H1 (cell line): ENCODE results near the gene ADAMTS8. TPM values are rescaled to one million over a fixed set of nuclear protein-coding genes. Genes with fewer than 3 reads are reported as not detected.
"Not testable (repeated sequence)": the region's sequence is repeated elsewhere in the genome, so short reads cannot be mapped to it uniquely, and the experiment has no call there.

Experiments used
- CTCF ChIA-PET: fragments of 300-600 bp; sonication (Branson Sonifier 250); formaldehyde crosslinking; loops from one replicate; lab custom pipeline; 2021; ENCODE audit not compliant: partially characterized antibody; lab: Charles Lee
- POLR2A ChIA-PET: fragments of 300-600 bp; sonication (Branson Sonifier 250); formaldehyde crosslinking; loops from one replicate; lab custom pipeline; 2021; ENCODE audit warnings: inconsistent platforms; ENCODE audit not compliant: partially characterized antibody; lab: Charles Lee
- DNase-seq, 2 experiments: peaks; one replicate each; pipeline versions ENCODE4 v3.0.0 to v3.0.0-alpha.2; 2010 to 2022; ENCODE audit warnings: low spot score in 2 of 2, low read depth in 1 of 2, mixed read lengths in 1 of 2
- FAIRE-seq: peaks from 2 replicates; lab custom pipeline; 2011; peaks lifted over from hg19 to GRCh38; lab: Jason Lieb, UNC
- H2AFZ ChIP-seq: 2 replicates; pipeline ENCODE4 v1.8.1; 2012; ENCODE audit warnings: low read length, inconsistent platforms
- H2AK5ac ChIP-seq: 2 replicates; pipeline ENCODE4 v1.6.1; 2013; ENCODE audit warnings: low read depth, low read length
- H2BK120ac ChIP-seq: replicated peaks from 2 replicates; pipeline ENCODE3; 2013; ENCODE audit warnings: low read depth, low read length, inconsistent platforms
- H2BK12ac ChIP-seq: 2 replicates; pipeline ENCODE4 v1.6.1; 2013; ENCODE audit warnings: low read depth, low read length
- H2BK15ac ChIP-seq: 2 replicates; pipeline ENCODE4 v1.6.1; 2013; ENCODE audit warnings: low read length
- H2BK20ac ChIP-seq: 2 replicates; pipeline ENCODE4 v1.6.1; 2013; ENCODE audit warnings: low read length
- H2BK5ac ChIP-seq: 2 replicates; pipeline ENCODE4 v1.6.1; 2013; ENCODE audit warnings: low read depth, low read length
- H3K14ac ChIP-seq: 2 replicates; pipeline ENCODE4 v1.6.1; 2013; ENCODE audit warnings: inconsistent platforms; ENCODE audit not compliant: insufficient read length
- H3K18ac ChIP-seq: 2 replicates; pipeline ENCODE4 v1.6.1; 2013; ENCODE audit warnings: low read length; ENCODE audit errors: extremely low read depth
- H3K23ac ChIP-seq: 2 replicates; pipeline ENCODE4 v1.6.1; 2013; ENCODE audit warnings: inconsistent platforms; ENCODE audit not compliant: insufficient read length
- H3K23me2 ChIP-seq: 2 replicates; pipeline ENCODE4 v1.6.1; 2013; ENCODE audit warnings: low read depth, low read length
- H3K27ac ChIP-seq: 2 replicates; pipeline ENCODE4 v1.6.1; 2011; ENCODE audit warnings: low read depth, low read length, inconsistent platforms
- H3K27me3 ChIP-seq, 4 experiments: replicated peaks in 1 of 4; 1 replicate in 1 of 4; 2 replicates in 3 of 4; pipeline versions ENCODE4 v1.6.1 to v1.8.1; 2011 to 2013; ENCODE audit warnings: low read length in 3 of 4, mild to moderate bottlenecking in 3 of 4, inconsistent platforms in 2 of 4, mixed read lengths in 2 of 4, moderate library complexity in 1 of 4; ENCODE audit not compliant: control insufficient read depth in 3 of 4, insufficient read depth in 3 of 4; ENCODE audit errors: extremely low read depth in 1 of 4
- H3K36me3 ChIP-seq, 4 experiments: 2 replicates each; pipeline versions ENCODE4 v1.6.1 to v1.8.1; 2011 to 2013; ENCODE audit warnings: mild to moderate bottlenecking in 4 of 4, low read length in 3 of 4, moderate library complexity in 2 of 4, control low read depth in 1 of 4, inconsistent platforms in 1 of 4; ENCODE audit not compliant: insufficient read depth in 4 of 4, control insufficient read depth in 2 of 4
- H3K4ac ChIP-seq: replicated peaks from 2 replicates; pipeline ENCODE3; 2013; ENCODE audit warnings: low read length, low read depth, mixed read lengths, inconsistent platforms; ENCODE audit not compliant: insufficient read length
- H3K4me1 ChIP-seq, 4 experiments: replicated peaks in 1 of 4; 1 replicate in 1 of 4; 2 replicates in 3 of 4; pipeline versions ENCODE4 v1.6.1 to v1.8.1; 2011 to 2013; ENCODE audit warnings: low read length in 3 of 4, inconsistent platforms in 2 of 4, mixed read lengths in 1 of 4; ENCODE audit not compliant: insufficient read depth in 4 of 4, control insufficient read depth in 3 of 4
- H3K4me2 ChIP-seq, 2 experiments: 2 replicates each; pipeline versions ENCODE4 v1.6.1 to v1.8.1; 2011 to 2013; ENCODE audit warnings: low read depth in 2 of 2, low read length in 2 of 2, control low read depth in 1 of 2, inconsistent platforms in 1 of 2, mild to moderate bottlenecking in 1 of 2; ENCODE audit not compliant: insufficient read depth in 1 of 2
- H3K4me3 ChIP-seq, 4 experiments: fragments of 200-600, 300-600 bp in 1 of 4; sonication (generic), shearing (Covaris generic), sonication (Bioruptor Twin) in 1 of 4; 2 replicates each; pipeline versions ENCODE4 v1.5.1 to v1.8.1; 2011 to 2016; ENCODE audit warnings: low read length in 4 of 4, low read depth in 3 of 4, control low read depth in 2 of 4, inconsistent platforms in 2 of 4, mild to moderate bottlenecking in 2 of 4, mixed read lengths in 1 of 4, moderate library complexity in 1 of 4; ENCODE audit not compliant: insufficient read depth in 2 of 4; ENCODE audit errors: extremely low read depth in 1 of 4
- H3K56ac ChIP-seq: replicated peaks from 2 replicates; pipeline ENCODE3; 2013; ENCODE audit warnings: low read depth, mild to moderate bottlenecking, mixed read lengths, low read length, inconsistent platforms; ENCODE audit not compliant: insufficient read length
- H3K79me1 ChIP-seq: 2 replicates; pipeline ENCODE4 v1.6.1; 2013; ENCODE audit warnings: low read depth, low read length, control low read depth
- H3K79me2 ChIP-seq, 2 experiments: 2 replicates each; pipeline versions ENCODE4 v1.6.1 to v1.8.1; 2012 to 2013; ENCODE audit warnings: low read length in 2 of 2, mild to moderate bottlenecking in 2 of 2, inconsistent platforms in 1 of 2; ENCODE audit not compliant: insufficient read depth in 2 of 2, control insufficient read depth in 1 of 2
- H3K9ac ChIP-seq, 4 experiments: replicated peaks in 1 of 4; 1 replicate in 1 of 4; 2 replicates in 3 of 4; pipeline versions ENCODE4 v1.6.1 to v1.8.1; 2011 to 2013; ENCODE audit warnings: low read depth in 3 of 4, low read length in 3 of 4, control low read depth in 2 of 4, mild to moderate bottlenecking in 2 of 4, moderate library complexity in 2 of 4, inconsistent platforms in 1 of 4; ENCODE audit errors: extremely low read depth in 1 of 4
- H3K9me3 ChIP-seq, 2 experiments: 2 replicates each; pipeline versions ENCODE4 v1.6.1 to v1.8.1; 2012 to 2013; ENCODE audit warnings: mild to moderate bottlenecking in 2 of 2, moderate library complexity in 2 of 2, control low read depth in 1 of 2, inconsistent platforms in 1 of 2, low read depth in 1 of 2, low read length in 1 of 2, mixed read lengths in 1 of 2; ENCODE audit not compliant: insufficient read depth in 2 of 2
- H4K20me1 ChIP-seq, 2 experiments: replicated peaks in 1 of 2; 2 replicates each; pipeline versions ENCODE3 to v1.8.1; 2011 to 2013; ENCODE audit warnings: inconsistent platforms in 2 of 2, low read length in 2 of 2, mild to moderate bottlenecking in 1 of 2; ENCODE audit not compliant: insufficient read depth in 2 of 2, control insufficient read depth in 1 of 2
- H4K5ac ChIP-seq: 2 replicates; pipeline ENCODE4 v1.6.1; 2013; ENCODE audit warnings: low read length, low read depth, mixed read lengths, inconsistent platforms; ENCODE audit not compliant: insufficient read length
- H4K8ac ChIP-seq: 2 replicates; pipeline ENCODE4 v1.8.0; 2013; ENCODE audit warnings: mild to moderate bottlenecking, moderate library complexity, low read length, inconsistent platforms; ENCODE audit not compliant: insufficient read depth; ENCODE audit errors: extremely low read depth
- H4K91ac ChIP-seq: replicated peaks from 2 replicates; pipeline ENCODE3; 2013; ENCODE audit warnings: low read length, mixed read lengths, inconsistent platforms; ENCODE audit not compliant: insufficient read length
- WGBS, 2 experiments: shearing (Covaris generic) in 1 of 2; methylation state at CpG; one replicate each; pipeline versions ENCODE4 v1.1.6 to v1.1.7; 2013 to 2015; ENCODE audit warnings: low lambda C conversion rate in 2 of 2, mixed read lengths in 2 of 2, inconsistent platforms in 1 of 2, low coverage in 1 of 2, missing lambda C conversion rate in 1 of 2; ENCODE audit not compliant: insufficient replicate concordance in 2 of 2, insufficient coverage in 1 of 2, insufficient read length in 1 of 2; ENCODE audit errors: extremely low coverage in 1 of 2, missing lambda C conversion rate in 1 of 2; 5-methylcytosine and 5-hydroxymethylcytosine counted together
- polyA plus RNA-seq, 7 experiments: library from polyadenylated mRNA; depleted of rRNA in 3 of 7; stranded (reverse) in 5 of 7; unstranded in 2 of 7; fragments of >200 nt in 5 of 7; fragments of 200-250 nt in 2 of 7; gene quantifications; 1 replicate in 5 of 7; 2 replicates in 1 of 7; 4 replicates in 1 of 7; pipeline versions ENCODE4 v1.2.1 to v1.2.3, GENCODE V29; 2011 to 2013; ENCODE audit warnings: missing spikeins in 2 of 7, mixed read lengths in 2 of 7
- total RNA-seq: library from RNA; stranded (reverse); fragmentation: NEBNext Ultra II Directional; extraction: Animal tissue kit (Norgen Biotek cat#: 25700); gene quantifications from 2 replicates; pipeline ENCODE4 v1.2.1, GENCODE V29; 2021

ADAMTS8 gene
- total and polyA plus RNA-seq, 2 of the 8 experiments (the other 6 are each of a cell fraction or from before 2014, with no cell fraction given): 9.3 to 16.6 TPM

DNA sequence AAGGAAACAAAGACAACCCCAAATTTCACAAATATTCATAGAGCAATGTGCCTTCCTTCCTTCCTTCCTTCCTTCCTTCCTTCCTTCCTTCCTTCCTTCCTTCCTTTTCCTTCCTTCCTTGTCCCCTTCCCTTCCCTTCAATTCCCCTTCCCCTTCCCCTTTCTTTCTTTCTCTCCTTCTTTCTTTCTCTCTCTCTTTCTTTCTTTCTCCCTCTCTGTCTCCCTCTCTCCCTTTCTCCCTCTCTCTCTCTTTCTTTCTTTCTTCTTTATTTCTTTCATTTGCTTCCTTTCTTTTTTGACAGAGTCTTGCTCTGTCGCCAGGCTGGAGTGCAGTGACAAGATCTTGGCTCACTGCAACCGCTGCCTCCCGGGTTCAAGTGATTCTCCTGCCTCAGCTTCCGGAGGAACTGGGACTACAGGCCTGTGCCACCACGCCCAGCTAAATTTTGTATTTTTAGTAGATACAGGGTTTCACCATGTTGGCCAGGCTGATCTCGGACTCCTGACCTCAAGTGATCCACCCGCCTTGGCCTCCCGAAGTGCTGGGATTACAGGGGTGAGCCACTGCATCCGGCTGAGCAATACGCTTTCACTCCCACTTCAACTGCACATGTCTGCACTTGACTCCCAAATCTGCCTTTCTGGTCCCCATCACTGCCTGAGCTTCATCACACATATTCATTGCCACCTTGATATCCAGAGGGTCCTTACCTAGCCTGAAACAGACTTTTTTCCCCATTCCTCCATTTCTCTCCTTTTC is 10.2 kb upstream of the ADAMTS8 start:
- H3K56ac ChIP-seq, H3K79me2 ChIP-seq, H3K4me2 ChIP-seq, H2BK15ac ChIP-seq, H4K91ac ChIP-seq, H2AFZ ChIP-seq, H3K36me3 ChIP-seq, H3K9me3 ChIP-seq, FAIRE-seq, H3K27me3 ChIP-seq, H3K4me3 ChIP-seq, H4K20me1 ChIP-seq, H2BK5ac ChIP-seq, H3K23me2 ChIP-seq, H3K14ac ChIP-seq, H3K79me1 ChIP-seq, H3K23ac ChIP-seq, H4K8ac ChIP-seq, H3K9ac ChIP-seq, H4K5ac ChIP-seq, H2BK120ac ChIP-seq, DNase-seq, H3K18ac ChIP-seq, H3K4ac ChIP-seq, H2AK5ac ChIP-seq, H3K27ac ChIP-seq, H3K4me1 ChIP-seq, H2BK12ac ChIP-seq: not testable (repeated sequence)
- ChIA-PET CTCF (interaction anchor here (1.0 to 21.7 kb wide), 10 partner anchors 9 to 458 kb away, joined by 3 to 521 read pairs (median 3); partner anchors contain the start of gene ADAMTS15), POLR2A (interaction anchor here (0.8 kb wide), 1 partner anchor 469 kb away, joined by 3 read pairs; no protein-coding TSS in a partner anchor)
- 95% methylated on average over 10 of the region's 10 CpGs; no CpG with 5 or more reads in 1 of the 2 experiments for WGBS, 2 experiments
- H2BK20ac ChIP-seq: peak overlapping the region; percentile 21; the same call in 1 of the 2 replicates
